ENCODE measurements around the gene PIGM.

PIGM gene

GRCh38 chr1:160005070-160005469, 26.7 kb downstream of the PIGM start:
- Histone ChIP-seq H3K4me1 (no peaks in the 10 kb centered on the region), H3K27me3 (peaks cover under 1% of the 10 kb centered on the region; the same call in 1 of the 2 replicates)

GRCh38 chr1:160004425-160004824, 27.4 kb downstream of the PIGM start:
- no peaks in the 10 kb centered on the region for H3K36me3 ChIP-seq
- no peaks in the 10 kb centered on the region for H3K9me3 ChIP-seq
- TF ChIP-seq CTCF (IDR thresholded peaks at IDR 0.05; ENCODE audit: low read depth, low read length): no peak
- no peak overlapping the region for H3K4me3 ChIP-seq (ENCODE audit: low read depth, low read length)
- no peak for DNase-seq
- no peaks in the 10 kb centered on the region; the same call in 1 of the 2 replicates for H3K27me3 ChIP-seq
- no peaks in the 10 kb centered on the region for H3K4me1 ChIP-seq

More at GRCh38 chr1:160005070-160005469, 26.7 kb downstream of the PIGM start:
- TF ChIP-seq CTCF (IDR thresholded peaks at IDR 0.05; ENCODE audit: low read depth, low read length): no peak
- no peaks in the 10 kb centered on the region for H3K36me3 ChIP-seq
- DNase-seq: no peak
- H3K9me3 ChIP-seq: no peaks in the 10 kb centered on the region
- H3K4me3 ChIP-seq (ENCODE audit: low read depth, low read length): no peak overlapping the region

GRCh38 chr1:160004001-160004400, 27.8 kb downstream of the PIGM start:
- H3K36me3 ChIP-seq: no peaks in the 10 kb centered on the region
- H3K4me1 ChIP-seq: no peaks in the 10 kb centered on the region
- H3K27me3 ChIP-seq: no peaks in the 10 kb centered on the region; the same call in 1 of the 2 replicates
- no peak for TF ChIP-seq CTCF (IDR thresholded peaks at IDR 0.05; ENCODE audit: low read depth, low read length)
- DNase-seq: no peak
- no peaks in the 10 kb centered on the region for H3K9me3 ChIP-seq
- H3K4me3 ChIP-seq (ENCODE audit: low read depth, low read length): no peak overlapping the region

- H3K27me3 ChIP-seq: peaks cover 7% of the 10 kb centered on the region
- no peak for DNase-seq
- no peaks in the 10 kb centered on the region for H3K36me3 ChIP-seq
- no peak for TF ChIP-seq CTCF (IDR thresholded peaks at IDR 0.05; ENCODE audit: low read depth, low read length)
- no peaks in the 10 kb centered on the region for H3K4me1 ChIP-seq
- no peak overlapping the region for H3K4me3 ChIP-seq (ENCODE audit: low read depth, low read length)
- no peaks in the 10 kb centered on the region for H3K9me3 ChIP-seq
Observed at GRCh38 chr1:160001440-160001839, 30.4 kb downstream of the PIGM start.

- Histone ChIP-seq H3K4me1 (no peaks in the 10 kb centered on the region), H3K27me3 (peaks cover 10% of the 10 kb centered on the region), H3K4me3 (ENCODE audit: low read depth, low read length) (no peak overlapping the region), H3K9me3 (no peaks in the 10 kb centered on the region), H3K36me3 (no peaks in the 10 kb centered on the region)
- TF ChIP-seq CTCF (IDR thresholded peaks at IDR 0.05; ENCODE audit: low read depth, low read length): no peak
- no peak for DNase-seq
Observed at GRCh38 chr1:159999204-159999603, 32.6 kb downstream of the PIGM start.

GRCh38 chr1:159996653-159997052, 35.1 kb downstream of the PIGM start:
- TF ChIP-seq CTCF (IDR thresholded peaks at IDR 0.05; ENCODE audit: low read depth, low read length): no peak
- no peak overlapping the region for H3K4me3 ChIP-seq (ENCODE audit: low read depth, low read length)
- DNase-seq: no peak

More at GRCh38 chr1:159996653-159997052, 35.1 kb downstream of the PIGM start:
- H3K36me3 ChIP-seq: no peaks in the 10 kb centered on the region
- H3K9me3 ChIP-seq: no peaks in the 10 kb centered on the region
- H3K4me1 ChIP-seq: no peaks in the 10 kb centered on the region
- H3K27me3 ChIP-seq: peaks cover 15% of the 10 kb centered on the region

Data from BE2C (cell line).